HCT116 (cell line): ENCODE measurements around the gene CERCAM. TPM values are rescaled to one million over a fixed set of nuclear protein-coding genes. Genes with fewer than 3 reads are reported as not detected.

ENCODE experiments used
- ATAC-seq: fragments of 200-7000 bp; cut with Tn5 transposase; 2 replicates; pipeline ENCODE4 v1.9.1; 2020; ENCODE audit warnings: mild to moderate bottlenecking, moderate library complexity
- BruUV-seq: library from RNA; stranded (reverse); fragments of 400-500 nt; replicated peaks from 2 replicates; lab custom pipeline; 2021; lab: Mats Ljungman, UMichigan
- CTCF ChIA-PET: fragments of 300-600 bp; sonication (Branson Sonifier 250); formaldehyde crosslinking; loops from one replicate; lab custom pipeline; 2021; ENCODE audit warnings: antibody characterized with exemption; lab: Charles Lee
- POLR2A ChIA-PET: fragments of 300-600, 350-600 bp; sonication (Branson Sonifier 250); formaldehyde crosslinking; loops from one replicate; lab custom pipeline; 2021; ENCODE audit warnings: antibody characterized with exemption; lab: Charles Lee
- RAD21 ChIA-PET, 2 experiments: fragments of 300-600 bp; sonication (Branson Sonifier 250); formaldehyde crosslinking; loops; one replicate each; lab custom pipeline; 2023; ENCODE audit warnings: low total read pairs in 2 of 2; ENCODE audit not compliant: uncharacterized antibody in 2 of 2, unreplicated experiment in 2 of 2, low non-redundant PET in 1 of 2; lab: Charles Lee
- DNase-seq: peaks from one replicate; pipeline ENCODE4 v3.0.0-alpha.2; 2010; ENCODE audit warnings: low read depth, low spot score
- H2AFZ ChIP-seq: fragments of 200-600 bp; shearing (Covaris generic), sonication (generic); 2 replicates; pipeline ENCODE4 v1.6.1; 2017; ENCODE audit warnings: low read depth, mixed run types, mixed read lengths, antibody characterized with exemption, low read length; ENCODE audit not compliant: poor library complexity, severe bottlenecking
- H3K27ac ChIP-seq: 2 replicates; pipeline ENCODE4 v1.5.1; 2012; ENCODE audit warnings: low read depth, low read length
- H3K27me3 ChIP-seq: fragments of 200-600 bp; sonication (generic); 2 replicates; pipeline ENCODE4 v1.6.1; 2016; ENCODE audit warnings: mixed run types, low read length, mixed read lengths; ENCODE audit not compliant: insufficient read depth
- H3K36me3 ChIP-seq, 2 experiments: fragments of 200-500 bp in 1 of 2; fragments of 200-600 bp in 1 of 2; sonication (Bioruptor generic) in 1 of 2; sonication (generic) in 1 of 2; 2 replicates each; pipeline versions ENCODE4 v1.5.1 to v1.6.1; 2014 to 2016; ENCODE audit warnings: low read length in 2 of 2, inconsistent platforms in 1 of 2, mixed read lengths in 1 of 2, mixed run types in 1 of 2; ENCODE audit not compliant: insufficient read depth in 2 of 2, control insufficient read depth in 1 of 2
- H3K4me1 ChIP-seq, 2 experiments: fragments of 200-600 bp in 1 of 2; sonication (generic) in 1 of 2; 2 replicates each; pipeline versions ENCODE4 v1.5.1 to v1.6.1; 2012 to 2017; ENCODE audit warnings: low read length in 2 of 2, inconsistent platforms in 1 of 2, mild to moderate bottlenecking in 1 of 2, mixed read lengths in 1 of 2, mixed run types in 1 of 2, moderate library complexity in 1 of 2; ENCODE audit not compliant: insufficient read depth in 2 of 2, control insufficient read depth in 1 of 2
- H3K4me2 ChIP-seq: fragments of 200-600 bp; sonication (generic); 2 replicates; pipeline ENCODE4 v1.6.1; 2017; ENCODE audit warnings: mixed run types, low read length, mixed read lengths
- H3K4me3 ChIP-seq, 2 experiments: fragments of 200-600 bp in 1 of 2; sonication (generic) in 1 of 2; replicated peaks in 1 of 2; 2 replicates each; pipeline ENCODE4 v1.5.1; 2011 to 2016; ENCODE audit warnings: low read length in 2 of 2, control low read depth in 1 of 2, low read depth in 1 of 2, mild to moderate bottlenecking in 1 of 2, mixed read lengths in 1 of 2, mixed run types in 1 of 2
- H3K79me2 ChIP-seq: fragments of 200-600 bp; sonication (generic); 2 replicates; pipeline ENCODE4 v1.6.1; 2017; ENCODE audit warnings: mild to moderate bottlenecking, mixed run types, low read length, moderate library complexity, mixed read lengths; ENCODE audit not compliant: insufficient read depth
- H3K9ac ChIP-seq: fragments of 200-600 bp; sonication (generic); 2 replicates; pipeline ENCODE4 v1.6.1; 2016; ENCODE audit warnings: low read length, mixed read lengths
- H3K9me2 ChIP-seq: fragments of 200-600 bp; sonication (generic), shearing (Covaris generic); 2 replicates; pipeline ENCODE4 v1.6.1; 2017; ENCODE audit warnings: mixed run types, mild to moderate bottlenecking, moderate library complexity; ENCODE audit not compliant: insufficient read depth
- H3K9me3 ChIP-seq, 2 experiments: fragments of 200-500 bp in 1 of 2; fragments of 200-600 bp in 1 of 2; sonication (Bioruptor generic) in 1 of 2; sonication (generic) in 1 of 2; 2 replicates each; pipeline ENCODE4 v1.6.1; 2014 to 2017; ENCODE audit warnings: low read length in 2 of 2, mixed read lengths in 2 of 2, inconsistent platforms in 1 of 2, low read depth in 1 of 2, mild to moderate bottlenecking in 1 of 2, mixed run types in 1 of 2, moderate library complexity in 1 of 2; ENCODE audit not compliant: control insufficient read depth in 1 of 2, insufficient read depth in 1 of 2
- H4K20me1 ChIP-seq: fragments of 200-600 bp; sonication (generic), shearing (Covaris generic); 2 replicates; pipeline ENCODE4 v1.6.1; 2017; ENCODE audit warnings: mixed run types, mild to moderate bottlenecking, moderate library complexity; ENCODE audit not compliant: insufficient read depth
- CBX3 ChIP-seq: IDR thresholded peaks from 2 replicates; pipeline ENCODE4 v1.6.1; 2012; ENCODE audit warnings: low read depth
- CEBPB ChIP-seq: IDR thresholded peaks from 2 replicates; pipeline ENCODE4 v1.6.1; 2012; ENCODE audit warnings: low read depth
- EGR1 ChIP-seq: IDR thresholded peaks from 2 replicates; pipeline ENCODE4 v1.6.1; 2012; ENCODE audit warnings: low read depth
- ELF1 ChIP-seq: IDR thresholded peaks from 2 replicates; pipeline ENCODE4 v1.6.1; 2012; ENCODE audit warnings: low read depth, borderline replicate concordance
- EZH2 ChIP-seq: fragments of 200-600 bp; sonication (generic); IDR thresholded peaks from 2 replicates; pipeline ENCODE4 v1.6.1; 2017; ENCODE audit warnings: antibody characterized with exemption, mixed run types
- EZH2phosphoT487 ChIP-seq: fragments of 200-600 bp; IDR thresholded peaks from 2 replicates; pipeline ENCODE4 v1.6.1; 2018; ENCODE audit warnings: antibody characterized with exemption, borderline replicate concordance
- FOSL1 ChIP-seq: IDR thresholded peaks from 2 replicates; pipeline ENCODE4 v1.6.1; 2012; ENCODE audit warnings: low read depth
- JUND ChIP-seq: IDR thresholded peaks from 2 replicates; pipeline ENCODE4 v1.6.1; 2012
- POLR2A ChIP-seq: IDR thresholded peaks from 2 replicates; pipeline ENCODE4 v1.7.0; 2011; ENCODE audit warnings: borderline replicate concordance; ENCODE audit not compliant: insufficient read depth, insufficient read length; ENCODE audit errors: extremely low read depth
- POLR2AphosphoS5 ChIP-seq: IDR thresholded peaks from 2 replicates; pipeline ENCODE4 v1.6.1; 2011; ENCODE audit warnings: mild to moderate bottlenecking, low read depth, low read length, moderate library complexity
- RAD21 ChIP-seq: IDR thresholded peaks from 2 replicates; pipeline ENCODE4 v1.6.1; 2012; ENCODE audit warnings: low read depth, mild to moderate bottlenecking
- SIN3A ChIP-seq: IDR thresholded peaks from 2 replicates; pipeline ENCODE4 v1.6.1; 2012; ENCODE audit warnings: low read depth
- SP1 ChIP-seq: IDR thresholded peaks from 2 replicates; pipeline ENCODE4 v1.6.1; 2012; ENCODE audit warnings: low read depth
- SRF ChIP-seq: IDR thresholded peaks from 2 replicates; pipeline ENCODE4 v1.6.1; 2012; ENCODE audit warnings: low read depth
- ZFX ChIP-seq: fragments of 450-650 bp; IDR thresholded peaks from 2 replicates; pipeline ENCODE4 v1.6.1; 2017
- ZNF274 ChIP-seq: fragments of 200-500 bp; sonication (Bioruptor generic); IDR thresholded peaks from 2 replicates; pipeline ENCODE4 v1.6.1; 2014; ENCODE audit warnings: mild to moderate bottlenecking, low read depth, low read length, inconsistent platforms
- intact Hi-C: fragments of 100-400 bp; cut with micrococcal nuclease; formaldehyde crosslinking; loops from 2 replicates; pipeline ENCODE4 v1.10.0; 2022
- total RNA-seq: library from RNA; stranded (reverse); gene quantifications from one replicate; pipeline ENCODE4 v1.2.1, GENCODE V29; 2021; ENCODE audit not compliant: unreplicated experiment
- TF ChIP-seq, protein P1 (sequence below), 3 experiments: fragments of 200-600 bp in 1 of 3; sonication (generic) in 1 of 3; IDR thresholded peaks in 2 of 3; conservative IDR thresholded peaks in 1 of 3; 2 replicates each; pipeline ENCODE4 v1.5.1; 2012 to 2017; ENCODE audit warnings: low read depth in 2 of 3, low read length in 2 of 3, antibody characterized with exemption in 1 of 3, borderline replicate concordance in 1 of 3, control low read depth in 1 of 3, mild to moderate bottlenecking in 1 of 3, mixed read lengths in 1 of 3, mixed run types in 1 of 3, moderate library complexity in 1 of 3; ENCODE audit not compliant: insufficient read depth in 1 of 3
- TF ChIP-seq, protein P2 (sequence below): IDR thresholded peaks from 2 replicates; pipeline ENCODE4 v1.6.1; 2012
- TF ChIP-seq, protein P3 (sequence below): IDR thresholded peaks from 2 replicates; pipeline ENCODE4 v1.6.1; 2012; ENCODE audit warnings: low read depth

CERCAM gene
- total RNA-seq, 1 experiment from 2014 or later, result 27.0 TPM

DNA sequence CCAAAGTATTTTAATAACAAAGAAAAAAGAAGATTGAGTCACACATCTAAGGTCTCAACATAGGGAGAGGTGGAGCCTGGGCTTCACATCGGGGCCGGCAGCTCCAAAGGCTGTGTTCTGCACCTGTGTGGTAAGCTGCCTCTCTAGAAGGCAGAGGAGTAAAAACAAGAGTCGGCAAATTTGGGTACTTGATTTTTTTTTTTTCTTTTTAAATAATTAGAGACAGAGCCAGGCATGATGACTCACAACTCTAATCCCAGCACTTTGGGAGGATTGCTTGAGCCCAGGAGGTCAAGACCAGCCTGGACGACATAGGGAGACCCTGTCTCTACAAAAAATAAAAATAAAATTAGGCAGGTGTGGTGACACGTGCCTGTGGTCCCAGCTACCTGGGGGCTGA, 44.8 kb upstream of the CERCAM start (continued):
- TF ChIP-seq ZFX (no peak), JUND (no peak), ZNF274 (no peak), EZH2phosphoT487 (no peak), POLR2AphosphoS5 (no peak), ELF1 (no peak), CEBPB (no peak), EGR1 (no peak)
- TF ChIP-seq, protein P1, sequence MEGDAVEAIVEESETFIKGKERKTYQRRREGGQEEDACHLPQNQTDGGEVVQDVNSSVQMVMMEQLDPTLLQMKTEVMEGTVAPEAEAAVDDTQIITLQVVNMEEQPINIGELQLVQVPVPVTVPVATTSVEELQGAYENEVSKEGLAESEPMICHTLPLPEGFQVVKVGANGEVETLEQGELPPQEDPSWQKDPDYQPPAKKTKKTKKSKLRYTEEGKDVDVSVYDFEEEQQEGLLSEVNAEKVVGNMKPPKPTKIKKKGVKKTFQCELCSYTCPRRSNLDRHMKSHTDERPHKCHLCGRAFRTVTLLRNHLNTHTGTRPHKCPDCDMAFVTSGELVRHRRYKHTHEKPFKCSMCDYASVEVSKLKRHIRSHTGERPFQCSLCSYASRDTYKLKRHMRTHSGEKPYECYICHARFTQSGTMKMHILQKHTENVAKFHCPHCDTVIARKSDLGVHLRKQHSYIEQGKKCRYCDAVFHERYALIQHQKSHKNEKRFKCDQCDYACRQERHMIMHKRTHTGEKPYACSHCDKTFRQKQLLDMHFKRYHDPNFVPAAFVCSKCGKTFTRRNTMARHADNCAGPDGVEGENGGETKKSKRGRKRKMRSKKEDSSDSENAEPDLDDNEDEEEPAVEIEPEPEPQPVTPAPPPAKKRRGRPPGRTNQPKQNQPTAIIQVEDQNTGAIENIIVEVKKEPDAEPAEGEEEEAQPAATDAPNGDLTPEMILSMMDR (IDR thresholded peaks at IDR 0.05 in 2 of 3, conservative IDR thresholded peaks at IDR 0.05 in 1 of 3; ENCODE audit: borderline replicate concordance in 1 of 3, insufficient read depth in 1 of 3, low read depth in 2 of 3, low read length in 2 of 3), result no peak

DNA sequence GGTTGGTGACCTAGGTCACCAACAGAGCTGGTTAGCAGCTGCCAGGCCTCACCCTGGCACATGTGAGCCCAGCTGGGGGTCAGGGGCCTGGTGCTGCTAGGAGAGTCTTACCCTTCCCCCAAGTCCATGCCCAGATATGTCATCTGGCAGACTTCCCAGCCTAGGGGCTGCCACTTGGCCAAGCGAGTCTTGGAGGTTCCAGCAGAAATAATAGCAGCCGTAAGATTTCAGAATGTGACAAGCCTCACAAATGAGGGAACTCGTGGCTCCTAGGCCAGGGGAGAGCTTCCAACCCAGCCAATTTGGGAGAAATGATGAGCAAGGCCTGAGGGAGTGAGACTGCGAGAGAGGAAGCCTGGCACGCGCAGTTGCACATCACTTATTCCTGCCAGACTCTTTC, 38.4 kb upstream of the CERCAM start:
- ATAC-seq (no peak), DNase-seq (no peak)
- Histone ChIP-seq H3K9me3 (no peaks in the 10 kb centered on the region), H3K36me3 (peaks cover 0 to 8% of the 10 kb centered on the region in 2 experiments; a peak in 2 of 4 replicates), H3K27ac (no peak overlapping the region), H2AFZ (no peak overlapping the region), H3K79me2 (peaks cover 13% of the 10 kb centered on the region; the same call in 1 of the 2 replicates), H3K9ac (no peak overlapping the region), H3K9me2 (no peaks in the 10 kb centered on the region), H3K4me2 (no peak overlapping the region), H4K20me1 (no peaks in the 10 kb centered on the region), H3K27me3 (no peaks in the 10 kb centered on the region), H3K4me1 (no peaks in the 10 kb centered on the region), H3K4me3 (no peak overlapping the region)
- POLR2A ChIA-PET, result no interaction called here
- CTCF ChIA-PET, result no interaction called here
- intact Hi-C loops, result no loop called here
- BruUV-seq, result no TSS peak
- RAD21 ChIA-PET, result no interaction called here
- TF ChIP-seq, protein P2, sequence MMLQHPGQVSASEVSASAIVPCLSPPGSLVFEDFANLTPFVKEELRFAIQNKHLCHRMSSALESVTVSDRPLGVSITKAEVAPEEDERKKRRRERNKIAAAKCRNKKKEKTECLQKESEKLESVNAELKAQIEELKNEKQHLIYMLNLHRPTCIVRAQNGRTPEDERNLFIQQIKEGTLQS, result no peak
- TF ChIP-seq SIN3A (no peak), EZH2 (no peak), CEBPB (no peak), ELF1 (no peak), POLR2A (no peak), SRF (no peak), ZFX (no peak), RAD21 (no peak), CBX3 (no peak), FOSL1 (no peak), SP1 (no peak)
- TF ChIP-seq, protein P3, sequence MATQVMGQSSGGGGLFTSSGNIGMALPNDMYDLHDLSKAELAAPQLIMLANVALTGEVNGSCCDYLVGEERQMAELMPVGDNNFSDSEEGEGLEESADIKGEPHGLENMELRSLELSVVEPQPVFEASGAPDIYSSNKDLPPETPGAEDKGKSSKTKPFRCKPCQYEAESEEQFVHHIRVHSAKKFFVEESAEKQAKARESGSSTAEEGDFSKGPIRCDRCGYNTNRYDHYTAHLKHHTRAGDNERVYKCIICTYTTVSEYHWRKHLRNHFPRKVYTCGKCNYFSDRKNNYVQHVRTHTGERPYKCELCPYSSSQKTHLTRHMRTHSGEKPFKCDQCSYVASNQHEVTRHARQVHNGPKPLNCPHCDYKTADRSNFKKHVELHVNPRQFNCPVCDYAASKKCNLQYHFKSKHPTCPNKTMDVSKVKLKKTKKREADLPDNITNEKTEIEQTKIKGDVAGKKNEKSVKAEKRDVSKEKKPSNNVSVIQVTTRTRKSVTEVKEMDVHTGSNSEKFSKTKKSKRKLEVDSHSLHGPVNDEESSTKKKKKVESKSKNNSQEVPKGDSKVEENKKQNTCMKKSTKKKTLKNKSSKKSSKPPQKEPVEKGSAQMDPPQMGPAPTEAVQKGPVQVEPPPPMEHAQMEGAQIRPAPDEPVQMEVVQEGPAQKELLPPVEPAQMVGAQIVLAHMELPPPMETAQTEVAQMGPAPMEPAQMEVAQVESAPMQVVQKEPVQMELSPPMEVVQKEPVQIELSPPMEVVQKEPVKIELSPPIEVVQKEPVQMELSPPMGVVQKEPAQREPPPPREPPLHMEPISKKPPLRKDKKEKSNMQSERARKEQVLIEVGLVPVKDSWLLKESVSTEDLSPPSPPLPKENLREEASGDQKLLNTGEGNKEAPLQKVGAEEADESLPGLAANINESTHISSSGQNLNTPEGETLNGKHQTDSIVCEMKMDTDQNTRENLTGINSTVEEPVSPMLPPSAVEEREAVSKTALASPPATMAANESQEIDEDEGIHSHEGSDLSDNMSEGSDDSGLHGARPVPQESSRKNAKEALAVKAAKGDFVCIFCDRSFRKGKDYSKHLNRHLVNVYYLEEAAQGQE, result no peak
- TF ChIP-seq, protein P1 (IDR thresholded peaks at IDR 0.05 in 2 of 3, conservative IDR thresholded peaks at IDR 0.05 in 1 of 3; ENCODE audit: borderline replicate concordance in 1 of 3, insufficient read depth in 1 of 3, low read depth in 2 of 3, low read length in 2 of 3), result no peak
